GM18502 (cell line): ENCODE results near the gene CD14.
"Not testable (repeated sequence)": the region's sequence is repeated elsewhere in the genome, so short reads cannot be mapped to it uniquely, and the experiment has no call there.

Experiments
- ATAC-seq: cut with Tn5 transposase; IDR thresholded peaks from one replicate; pipeline ENCODE4 v1.9.1; 2021; ENCODE audit warnings: mild to moderate bottlenecking; ENCODE audit not compliant: unreplicated experiment, poor library complexity

CD14 gene

DNA sequence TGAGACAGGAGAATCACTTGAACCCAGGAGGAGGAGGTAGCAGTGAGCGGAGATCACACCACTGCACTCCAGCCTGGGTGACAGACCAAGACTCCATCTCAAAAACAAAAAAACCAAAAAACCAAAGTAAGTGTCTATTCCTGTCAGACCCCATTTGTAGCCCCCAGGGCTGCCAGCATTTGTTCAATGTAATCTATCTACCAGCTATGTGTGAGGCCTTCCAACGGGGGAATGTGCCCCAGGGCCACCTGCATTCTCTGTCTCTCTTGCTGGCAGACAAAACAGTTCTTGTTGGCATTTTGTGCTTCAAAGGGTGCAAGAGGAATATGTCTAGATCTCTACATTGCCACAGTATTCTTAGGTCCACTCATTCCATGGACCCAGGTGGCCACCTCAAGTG is 34.1 kb downstream of the CD14 start:
- no peak for ATAC-seq

DNA sequence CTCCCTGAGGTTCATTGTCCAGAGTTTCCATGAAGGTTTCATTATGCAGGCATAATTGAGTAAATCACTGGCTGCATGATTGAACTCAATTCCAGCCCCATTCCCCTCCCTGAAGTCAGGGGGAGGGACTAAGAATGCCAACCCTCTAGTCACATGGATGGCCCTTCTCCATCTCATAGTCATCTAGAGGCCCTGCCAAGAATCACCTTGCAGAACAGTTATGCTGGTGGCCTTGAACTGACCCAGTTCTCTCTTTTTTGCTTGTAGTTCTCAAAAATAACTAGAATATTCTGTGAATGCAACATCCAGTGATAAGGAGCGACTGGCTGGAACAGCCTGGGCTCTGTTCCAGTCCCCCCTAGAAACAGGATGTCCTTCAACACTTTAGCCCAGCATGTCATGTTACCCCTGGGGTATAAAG is 36.6 kb downstream of the CD14 start:
- ATAC-seq, result no peak

DNA sequence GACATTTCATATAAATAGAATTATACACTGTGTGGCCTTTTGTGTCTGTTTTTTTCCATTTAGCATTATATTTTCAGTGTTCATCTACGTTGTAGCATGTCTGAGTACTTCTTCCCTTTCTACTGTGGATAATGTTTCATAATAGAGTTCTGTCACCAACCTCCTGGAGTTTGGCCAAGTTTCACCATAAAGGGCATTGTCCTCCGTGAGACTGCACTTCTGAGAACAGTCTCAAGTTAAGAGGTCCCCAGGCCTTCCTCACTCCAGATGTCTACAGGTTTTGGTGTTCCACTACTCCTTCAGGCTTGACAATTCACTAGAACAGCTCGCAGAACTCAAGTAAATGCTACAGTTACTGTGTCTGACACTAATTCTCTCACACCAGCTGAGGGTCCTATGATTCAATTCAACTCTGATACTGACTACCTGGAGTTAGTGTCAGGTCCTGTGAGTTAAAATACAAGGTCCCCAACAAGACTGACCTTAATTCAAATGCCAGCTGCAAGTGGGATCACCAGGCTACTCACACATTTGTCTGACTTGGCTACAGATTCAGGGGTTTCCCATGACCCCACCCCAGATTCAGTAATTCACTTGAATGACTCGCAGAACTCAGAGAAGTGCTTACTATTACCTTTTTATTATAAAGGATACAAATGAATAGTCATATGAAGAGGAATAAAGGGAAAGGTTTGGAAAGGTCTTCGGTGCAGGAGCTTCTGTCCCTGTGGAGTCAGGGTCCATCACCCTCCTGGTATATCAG is 37.3 kb downstream of the CD14 start:
- no peak for ATAC-seq

DNA sequence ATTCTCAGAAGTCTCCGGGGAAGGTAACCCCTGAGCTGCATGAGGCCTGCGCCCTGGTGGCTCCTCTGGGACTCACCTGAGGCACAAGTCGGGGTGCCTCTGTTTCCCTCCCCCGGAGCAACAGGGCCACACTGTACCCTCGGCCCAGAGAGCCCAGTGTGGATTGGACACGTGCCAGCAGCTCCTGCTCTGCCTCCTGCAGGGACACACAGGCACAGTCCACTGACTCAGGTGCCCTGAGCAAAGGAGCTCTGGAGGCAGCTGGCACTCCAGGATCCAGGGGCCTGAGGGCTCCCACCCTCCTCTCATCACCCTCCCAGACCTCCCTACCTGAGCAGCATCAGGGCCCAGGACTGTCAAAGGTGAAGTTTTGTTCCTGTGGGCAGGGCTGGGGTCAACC is 38.8 kb downstream of the CD14 start:
- no peak for ATAC-seq

DNA sequence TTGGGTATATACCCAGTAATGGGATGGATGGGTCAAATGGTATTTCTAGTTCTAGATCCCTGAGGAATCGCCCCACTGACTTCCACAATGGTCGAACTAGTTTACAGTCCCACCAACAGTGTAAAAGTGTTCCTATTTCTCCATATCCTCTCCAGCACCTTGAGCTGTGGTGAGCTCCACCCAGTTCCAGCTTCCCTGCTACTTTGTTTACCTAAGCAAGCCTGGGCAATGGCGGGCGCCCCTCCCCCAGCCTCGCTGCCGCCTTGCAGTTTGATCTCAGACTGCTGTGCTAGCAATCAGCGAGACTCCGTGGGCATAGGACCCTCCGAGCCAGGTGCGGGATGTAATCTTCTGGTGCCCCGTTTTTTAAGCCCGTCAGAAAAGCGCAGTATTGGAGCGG is 39.9 kb downstream of the CD14 start:
- not testable (repeated sequence) for ATAC-seq

DNA sequence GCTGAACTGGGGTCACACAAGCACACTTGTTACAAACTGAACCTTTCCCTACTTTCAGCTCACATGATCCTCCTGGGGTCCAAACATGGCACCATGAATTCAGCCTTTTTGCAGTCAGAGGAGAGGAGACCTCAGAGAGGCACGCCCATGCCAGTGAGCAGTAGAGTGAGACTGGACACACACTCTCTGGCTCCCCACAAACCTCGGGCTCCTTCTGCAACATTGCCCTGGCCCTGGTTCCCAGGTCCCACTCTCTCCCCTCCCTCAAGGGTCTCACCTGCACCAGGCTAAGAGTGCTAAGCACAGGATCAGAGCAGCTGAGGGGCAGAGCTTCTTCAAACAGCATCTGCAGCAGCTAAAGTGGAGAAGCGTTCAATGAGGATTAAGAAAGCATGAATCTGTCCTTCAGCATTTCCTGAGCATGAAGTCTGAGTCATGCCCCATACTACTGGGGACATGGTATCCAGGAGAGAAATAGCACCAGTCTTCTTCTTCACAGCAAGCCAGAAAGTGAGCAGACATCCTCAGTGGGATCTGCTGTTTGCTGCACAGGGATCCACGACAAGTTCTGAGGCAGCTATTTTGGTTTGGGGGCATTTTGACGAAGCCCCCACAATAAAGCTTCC is 41.1 kb downstream of the CD14 start:
- no peak for ATAC-seq

DNA sequence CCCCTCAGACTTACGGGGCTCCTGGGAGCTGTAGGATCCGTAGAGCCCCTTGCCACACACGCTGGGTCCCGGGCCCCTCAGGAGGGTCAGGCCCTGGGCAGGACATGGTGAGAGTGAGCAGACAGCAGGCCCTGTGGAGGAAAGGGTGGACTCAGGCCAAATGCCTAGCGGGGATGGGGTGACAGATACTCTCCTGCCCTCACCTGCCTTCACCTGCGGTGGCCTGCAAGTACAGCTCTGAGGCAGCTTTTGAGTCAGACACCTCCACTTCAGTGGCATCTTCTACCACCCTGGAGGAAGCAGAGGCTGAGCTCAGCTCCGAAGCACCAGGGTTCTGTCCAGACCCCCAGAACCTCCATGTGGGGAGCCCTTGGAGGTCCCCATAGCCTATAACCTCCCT is 42.1 kb downstream of the CD14 start:
- ATAC-seq, result no peak

DNA sequence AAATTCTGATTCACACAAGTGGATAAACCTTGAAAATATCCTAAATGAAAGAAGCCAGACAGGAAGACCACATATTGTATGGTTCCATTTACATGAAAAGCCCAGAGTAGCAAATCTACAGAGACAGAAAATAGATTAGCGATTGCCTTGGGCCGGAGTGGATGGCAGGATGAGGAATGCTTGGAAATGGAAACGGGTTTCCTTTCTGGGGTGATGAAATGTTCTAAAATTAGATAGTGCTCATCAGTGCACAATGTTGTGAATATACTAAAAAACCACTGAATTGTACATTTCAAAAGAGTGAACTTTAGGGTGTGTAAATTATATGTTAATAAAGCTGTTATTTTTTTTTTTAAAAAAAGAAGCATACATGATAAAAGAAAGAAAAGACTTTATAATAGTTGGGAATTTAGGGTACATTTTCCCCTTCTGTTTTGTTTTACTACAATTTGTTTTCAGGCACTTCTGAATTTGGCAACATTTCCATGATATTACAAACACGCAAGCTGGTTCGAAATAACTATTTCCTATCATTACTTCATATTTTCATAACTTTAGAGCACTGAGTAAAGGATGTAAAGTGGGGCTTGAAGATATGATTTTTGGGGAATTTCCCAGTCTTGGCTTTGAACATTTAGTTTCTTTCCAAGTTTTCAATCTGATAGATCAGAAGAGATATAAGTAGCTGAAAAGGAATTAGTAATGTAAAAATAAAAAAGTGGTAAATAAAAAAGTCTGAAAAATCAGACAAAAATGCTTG is 44.5 kb downstream of the CD14 start:
- no peak for ATAC-seq

DNA sequence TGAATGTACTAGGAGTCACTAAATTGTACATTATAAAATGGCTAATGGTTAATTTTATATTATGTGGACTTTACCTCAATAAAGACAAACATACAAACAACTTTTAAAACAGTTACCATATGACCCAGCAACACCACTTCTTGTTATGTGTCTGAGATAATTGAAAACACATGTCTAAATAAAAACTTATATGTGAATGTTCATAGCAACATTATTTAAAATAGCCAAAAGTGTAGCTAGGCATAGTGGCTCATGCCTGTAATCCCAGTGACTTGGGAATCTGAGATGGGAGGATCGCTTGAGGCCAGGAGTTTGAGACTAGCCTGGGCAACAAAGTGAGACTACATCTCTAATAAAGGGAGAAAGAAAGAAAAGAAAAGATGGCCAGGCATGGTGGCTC is 45.5 kb downstream of the CD14 start:
- no peak for ATAC-seq
